ENCODE measurements around the gene F2R. TPM values are rescaled to one million over a fixed set of nuclear protein-coding genes. Genes with fewer than 3 reads are reported as not detected.

The F2R gene
- total RNA-seq, 1 experiment from 2014 or later: 6.3 TPM

DNA sequence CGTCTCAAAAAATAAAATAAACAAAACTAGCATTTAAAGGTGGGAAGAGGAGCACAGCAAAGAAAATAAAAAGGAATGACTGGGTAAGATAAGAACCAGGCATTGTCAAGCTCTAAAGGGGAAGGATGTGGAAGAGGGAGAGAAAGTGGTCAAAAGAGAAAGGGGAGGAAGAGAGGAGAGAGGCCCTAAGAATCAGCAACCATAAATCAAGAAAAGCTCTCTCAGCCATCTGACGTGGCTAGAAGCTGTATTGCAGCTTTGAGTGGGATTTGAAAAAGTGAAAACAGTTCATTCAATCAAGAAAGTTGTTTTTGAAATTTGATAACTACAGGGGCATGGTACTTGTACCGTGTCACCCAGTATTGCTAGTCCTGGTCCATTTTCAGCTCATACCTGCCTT, 45.4 kb upstream of the F2R start:
- POLR2A ChIA-PET: no interaction called here
- no peak for DNase-seq
- Histone ChIP-seq H3K4me3 (ENCODE audit: low read depth, low read length) (no peak overlapping the region), H3K4me1 (no peaks in the 10 kb centered on the region; the same call in 1 of the 2 replicates), H3K27me3 (replicated peaks; ENCODE audit: control insufficient read depth, insufficient read depth, low read length) (no peaks in the 10 kb centered on the region), H3K9me3 (no peaks in the 10 kb centered on the region), H3K36me3 (ENCODE audit: control insufficient read depth, insufficient read depth, low read length) (no peaks in the 10 kb centered on the region; the same call in 1 of the 2 replicates)
- Mint-ChIP-seq H3K36me3 (ENCODE audit: insufficient read depth, unreplicated experiment) (peaks cover 53% of the 10 kb centered on the region), H3K4me3 (ENCODE audit: unreplicated experiment) (no peak overlapping the region), H3K27me3 (ENCODE audit: insufficient read depth, unreplicated experiment) (no peaks in the 10 kb centered on the region), H3K9me3 (ENCODE audit: unreplicated experiment) (no peaks in the 10 kb centered on the region), H3K27ac (ENCODE audit: unreplicated experiment) (no peak overlapping the region), H3K4me1 (ENCODE audit: low read depth, unreplicated experiment) (peaks cover 7% of the 10 kb centered on the region)
- no peak for TF ChIP-seq CTCF (IDR thresholded peaks at IDR 0.05; ENCODE audit: insufficient read depth in 1 of 2, low read depth in 1 of 2, low read length in 1 of 2, severe bottlenecking in 1 of 2, unreplicated experiment in 1 of 2)
- CTCF ChIA-PET: no interaction called here
- intact Hi-C loops (cut with micrococcal nuclease; ENCODE audit: unreplicated experiment): no loop called here
- no TSS peak for BruUV-seq (replicated peaks)

DNA sequence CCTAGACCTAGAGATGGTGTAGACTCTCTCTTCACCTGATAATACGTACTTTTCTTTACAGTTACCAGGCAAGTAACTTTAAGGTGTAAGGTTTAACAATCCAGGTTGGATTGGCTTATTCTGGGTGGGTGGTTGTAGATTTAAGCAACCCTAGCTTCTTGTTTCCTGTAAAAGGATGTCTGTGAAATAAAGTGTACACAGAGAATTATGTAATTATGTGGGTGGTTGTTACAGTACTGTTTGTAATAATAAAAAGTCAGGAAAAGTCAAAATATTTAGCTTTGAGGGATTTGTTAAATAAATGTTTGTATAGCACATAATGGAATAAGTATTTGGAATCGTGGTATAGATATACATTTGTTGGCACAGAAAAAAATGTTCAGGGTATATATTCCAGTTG, 43.7 kb upstream of the F2R start:
- CTCF ChIA-PET: no interaction called here
- peaks cover 7% of the 10 kb centered on the region for H3K4me1 Mint-ChIP-seq (ENCODE audit: low read depth, unreplicated experiment)
- POLR2A ChIA-PET: no interaction called here
- H3K4me1 ChIP-seq: no peaks in the 10 kb centered on the region
- H3K27me3 Mint-ChIP-seq (ENCODE audit: insufficient read depth, unreplicated experiment): no peaks in the 10 kb centered on the region
- H3K4me3 ChIP-seq (ENCODE audit: low read depth, low read length): no peak overlapping the region
- no peak overlapping the region for H3K27ac Mint-ChIP-seq (ENCODE audit: unreplicated experiment)
- H3K4me3 Mint-ChIP-seq (ENCODE audit: unreplicated experiment): no peak overlapping the region
- no peaks in the 10 kb centered on the region for H3K27me3 ChIP-seq (replicated peaks; ENCODE audit: control insufficient read depth, insufficient read depth, low read length)
- intact Hi-C loops (cut with micrococcal nuclease; ENCODE audit: unreplicated experiment): no loop called here
- BruUV-seq (replicated peaks): no TSS peak
- TF ChIP-seq CTCF (IDR thresholded peaks at IDR 0.05; ENCODE audit: insufficient read depth in 1 of 2, low read depth in 1 of 2, low read length in 1 of 2, severe bottlenecking in 1 of 2, unreplicated experiment in 1 of 2): no peak
- no peak for DNase-seq
- no peaks in the 10 kb centered on the region for H3K9me3 ChIP-seq
- H3K9me3 Mint-ChIP-seq (ENCODE audit: unreplicated experiment): no peaks in the 10 kb centered on the region
- H3K36me3 ChIP-seq (ENCODE audit: control insufficient read depth, insufficient read depth, low read length): no peaks in the 10 kb centered on the region; the same call in 1 of the 2 replicates
- H3K36me3 Mint-ChIP-seq (ENCODE audit: insufficient read depth, unreplicated experiment): peaks cover 63% of the 10 kb centered on the region

- CTCF ChIA-PET: no interaction called here
- no peaks in the 10 kb centered on the region; the same call in 1 of the 2 replicates for H3K36me3 ChIP-seq (ENCODE audit: control insufficient read depth, insufficient read depth, low read length)
- peaks cover 7% of the 10 kb centered on the region for H3K4me1 Mint-ChIP-seq (ENCODE audit: low read depth, unreplicated experiment)
- intact Hi-C loops (cut with micrococcal nuclease; ENCODE audit: unreplicated experiment): no loop called here
- H3K27me3 Mint-ChIP-seq (ENCODE audit: insufficient read depth, unreplicated experiment): no peaks in the 10 kb centered on the region
- TF ChIP-seq CTCF (IDR thresholded peaks at IDR 0.05; ENCODE audit: insufficient read depth in 1 of 2, low read depth in 1 of 2, low read length in 1 of 2, severe bottlenecking in 1 of 2, unreplicated experiment in 1 of 2): no peak
- H3K4me3 Mint-ChIP-seq (ENCODE audit: unreplicated experiment): no peak overlapping the region
- DNase-seq: no peak
- POLR2A ChIA-PET: no interaction called here
- no peak overlapping the region for H3K27ac Mint-ChIP-seq (ENCODE audit: unreplicated experiment)
- H3K36me3 Mint-ChIP-seq (ENCODE audit: insufficient read depth, unreplicated experiment): peaks cover 67% of the 10 kb centered on the region
- BruUV-seq (replicated peaks): no TSS peak
- no peaks in the 10 kb centered on the region for H3K9me3 ChIP-seq
- no peaks in the 10 kb centered on the region for H3K4me1 ChIP-seq
- H3K9me3 Mint-ChIP-seq (ENCODE audit: unreplicated experiment): no peaks in the 10 kb centered on the region
- H3K27me3 ChIP-seq (replicated peaks; ENCODE audit: control insufficient read depth, insufficient read depth, low read length): no peaks in the 10 kb centered on the region
- H3K4me3 ChIP-seq (ENCODE audit: low read depth, low read length): no peak overlapping the region
Measured at GRCh38 chr5:76673125-76673524, 42.8 kb upstream of the F2R start.
